CD4-positive, alpha-beta T cell (primary cell): ENCODE measurements around the gene PLOD1. TPM values are rescaled to one million over a fixed set of nuclear protein-coding genes. Genes with fewer than 3 reads are reported as not detected.

ENCODE experiments used
- ATAC-seq: fragments of 200-7000 bp; cut with Tn5 transposase; one replicate; pipeline ENCODE4 v1.10.0; 2022; ENCODE audit warnings: mild to moderate bottlenecking; ENCODE audit not compliant: poor library complexity
- CTCF ChIA-PET: fragments of 350-600 bp; sonication (Branson Sonifier 250); formaldehyde crosslinking; loops from one replicate; lab custom pipeline; 2021; ENCODE audit warnings: antibody characterized with exemption, inconsistent platforms; lab: Charles Lee
- POLR2A ChIA-PET: fragments of 350-600 bp; sonication (Branson Sonifier 250); formaldehyde crosslinking; loops from one replicate; lab custom pipeline; 2021; ENCODE audit warnings: antibody characterized with exemption, inconsistent platforms; lab: Charles Lee
- DNase-seq, 14 experiments: peaks; one replicate each; pipeline ENCODE4 v3.0.0-alpha.2; 2013 to 2020; ENCODE audit warnings: mixed read lengths in 2 of 14
- H3K27ac ChIP-seq, 2 donors: one replicate each; pipeline versions ENCODE4 v1.5.1 to v1.7.0; 2013; ENCODE audit warnings: low read length in 2 of 2, low read depth in 1 of 2, mild to moderate bottlenecking in 1 of 2
- H3K27me3 ChIP-seq, 2 experiments: 1 replicate in 1 of 2; 2 replicates in 1 of 2; pipeline versions ENCODE4 v1.6.1 to v1.7.0; 2013; ENCODE audit warnings: low read length in 2 of 2, control low read depth in 1 of 2, mild to moderate bottlenecking in 1 of 2, moderate library complexity in 1 of 2; ENCODE audit not compliant: insufficient read depth in 2 of 2, control insufficient read depth in 1 of 2
- H3K36me3 ChIP-seq: one replicate; pipeline ENCODE4 v1.6.1; 2013; ENCODE audit warnings: low read length, control low read depth; ENCODE audit not compliant: insufficient read depth
- H3K4me1 ChIP-seq: one replicate; pipeline ENCODE4 v1.6.1; 2013; ENCODE audit warnings: low read length, control low read depth; ENCODE audit not compliant: insufficient read depth
- H3K4me3 ChIP-seq: one replicate; pipeline ENCODE4 v1.5.1; 2013; ENCODE audit warnings: mild to moderate bottlenecking, low read length, moderate library complexity
- H3K9me3 ChIP-seq, 2 experiments: 1 replicate in 1 of 2; 2 replicates in 1 of 2; pipeline versions ENCODE4 v1.6.1 to v1.7.0; 2013; ENCODE audit warnings: low read length in 2 of 2, mild to moderate bottlenecking in 2 of 2, control low read depth in 1 of 2, moderate library complexity in 1 of 2; ENCODE audit not compliant: control insufficient read depth in 1 of 2, insufficient read depth in 1 of 2
- H3K27ac Mint-ChIP-seq: one replicate; pipeline ENCODE4 v1.8.0; 2020; ENCODE audit warnings: mixed read lengths
- H3K27me3 Mint-ChIP-seq: one replicate; pipeline ENCODE4 v1.8.0; 2021; ENCODE audit warnings: mixed read lengths
- H3K36me3 Mint-ChIP-seq: one replicate; pipeline ENCODE4 v1.8.0; 2021; ENCODE audit warnings: low read depth, mixed read lengths
- H3K4me1 Mint-ChIP-seq: one replicate; pipeline ENCODE4 v1.8.0; 2021; ENCODE audit warnings: low read depth, mixed read lengths
- H3K4me3 Mint-ChIP-seq: one replicate; pipeline ENCODE4 v1.8.0; 2020; ENCODE audit warnings: mild to moderate bottlenecking, mixed read lengths
- H3K9me3 Mint-ChIP-seq: one replicate; pipeline ENCODE4 v1.8.0; 2020; ENCODE audit warnings: mixed read lengths
- intact Hi-C, 2 experiments: fragments of 100-400 bp; cut with DNase I in 1 of 2; cut with micrococcal nuclease in 1 of 2; formaldehyde crosslinking; loops; one replicate each; pipeline versions ENCODE4 v1.15.1 to v1.9.0; 2023 to 2025; cut with DNase I, micrococcal nuclease
- total RNA-seq, 174 experiments: library from RNA in 2 of 174; stranded (reverse) in 2 of 174; gene quantifications; one replicate each; pipeline ENCODE4 v1.2.3 and lab custom pipeline; 2021 to 2026
- TF ChIP-seq, protein P1 (sequence below): fragments of 200-600 bp; IDR thresholded peaks from one replicate; pipeline ENCODE4 v1.8.0; 2022; ENCODE audit warnings: antibody characterized with exemption, mild to moderate bottlenecking

Gene PLOD1
- total RNA-seq, 2 experiments from 2014 or later = 1.6 to 1.8 TPM

DNA sequence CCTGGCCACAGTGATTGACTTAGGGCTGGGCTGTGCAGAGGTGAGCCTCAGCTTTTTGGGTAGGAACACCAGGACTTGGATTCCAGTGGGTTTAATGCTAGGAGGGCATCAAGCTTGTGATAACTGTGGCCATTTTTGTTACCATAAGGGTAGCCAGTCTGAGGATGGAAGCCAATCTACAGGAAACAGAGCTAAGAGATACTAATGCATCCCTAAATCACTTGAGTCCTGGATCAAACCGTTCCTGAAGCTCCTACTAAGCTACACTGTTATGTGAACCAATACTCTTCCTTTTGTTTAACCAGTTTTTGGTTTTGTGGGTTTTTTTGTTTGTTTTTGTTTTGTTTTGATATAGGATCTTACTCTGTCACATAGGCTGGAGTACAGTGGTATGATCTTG is 20.5 kb upstream of the PLOD1 start:
- no peaks in the 10 kb centered on the region for H3K9me3 ChIP-seq
- POLR2A ChIA-PET = no interaction called here
- TF ChIP-seq, protein P1, sequence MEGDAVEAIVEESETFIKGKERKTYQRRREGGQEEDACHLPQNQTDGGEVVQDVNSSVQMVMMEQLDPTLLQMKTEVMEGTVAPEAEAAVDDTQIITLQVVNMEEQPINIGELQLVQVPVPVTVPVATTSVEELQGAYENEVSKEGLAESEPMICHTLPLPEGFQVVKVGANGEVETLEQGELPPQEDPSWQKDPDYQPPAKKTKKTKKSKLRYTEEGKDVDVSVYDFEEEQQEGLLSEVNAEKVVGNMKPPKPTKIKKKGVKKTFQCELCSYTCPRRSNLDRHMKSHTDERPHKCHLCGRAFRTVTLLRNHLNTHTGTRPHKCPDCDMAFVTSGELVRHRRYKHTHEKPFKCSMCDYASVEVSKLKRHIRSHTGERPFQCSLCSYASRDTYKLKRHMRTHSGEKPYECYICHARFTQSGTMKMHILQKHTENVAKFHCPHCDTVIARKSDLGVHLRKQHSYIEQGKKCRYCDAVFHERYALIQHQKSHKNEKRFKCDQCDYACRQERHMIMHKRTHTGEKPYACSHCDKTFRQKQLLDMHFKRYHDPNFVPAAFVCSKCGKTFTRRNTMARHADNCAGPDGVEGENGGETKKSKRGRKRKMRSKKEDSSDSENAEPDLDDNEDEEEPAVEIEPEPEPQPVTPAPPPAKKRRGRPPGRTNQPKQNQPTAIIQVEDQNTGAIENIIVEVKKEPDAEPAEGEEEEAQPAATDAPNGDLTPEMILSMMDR = no peak
- ATAC-seq = no peak
- H3K9me3 Mint-ChIP-seq = no peaks in the 10 kb centered on the region
- peaks cover 7% of the 10 kb centered on the region for H3K36me3 ChIP-seq
- peaks cover 14% of the 10 kb centered on the region for H3K36me3 Mint-ChIP-seq
- no peak for DNase-seq
- H3K4me3 Mint-ChIP-seq = no peak overlapping the region
- no peak overlapping the region for H3K27ac Mint-ChIP-seq
- CTCF ChIA-PET = no interaction called here
- no peak overlapping the region for H3K27ac ChIP-seq
- intact Hi-C loops = loop anchor here in 1 of 2 experiments (5.0 kb wide), 1 partner anchor 68 kb away; the partner anchor contains the start of gene MFN2
- H3K27me3 Mint-ChIP-seq = no peaks in the 10 kb centered on the region
- peaks cover 5% of the 10 kb centered on the region for H3K4me1 ChIP-seq
- H3K27me3 ChIP-seq = no peaks in the 10 kb centered on the region
- H3K4me1 Mint-ChIP-seq = peaks cover 8% of the 10 kb centered on the region
- no peak overlapping the region for H3K4me3 ChIP-seq

DNA sequence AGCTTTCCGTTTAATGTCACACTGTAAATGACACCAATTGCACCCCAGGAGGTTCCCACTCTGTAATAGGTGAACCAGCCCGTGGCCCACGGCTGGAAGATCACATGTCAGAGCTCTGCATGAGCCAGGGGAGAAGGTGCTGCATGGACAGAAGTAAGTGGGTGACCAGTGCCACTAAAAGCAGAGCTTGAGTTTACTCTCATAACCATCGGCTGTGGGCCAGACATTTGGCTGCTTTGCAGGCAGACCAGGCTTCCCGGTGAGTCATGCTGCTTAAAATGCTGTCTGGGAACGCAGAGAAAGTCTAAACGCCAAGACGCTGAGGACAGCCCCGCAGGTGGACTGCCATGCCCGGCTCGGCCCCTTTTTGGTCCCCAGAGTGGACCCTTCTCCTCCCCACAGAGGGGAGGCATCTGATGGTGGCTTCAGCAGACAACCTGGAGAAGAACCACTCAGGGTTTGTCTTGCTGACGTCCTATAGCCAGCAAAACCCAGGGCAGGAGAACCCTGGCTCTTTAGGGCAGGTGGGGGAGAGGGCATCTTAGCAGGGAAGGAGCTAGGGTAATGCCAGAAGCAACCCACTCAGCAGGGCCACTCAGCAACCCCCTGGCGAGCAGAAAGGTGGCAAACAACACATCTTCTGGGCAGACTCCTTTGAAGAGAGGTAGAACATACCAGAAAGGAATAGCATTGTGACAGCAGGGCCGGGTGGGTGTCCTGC is 15.6 kb upstream of the PLOD1 start:
- H3K9me3 Mint-ChIP-seq = no peaks in the 10 kb centered on the region
- TF ChIP-seq, protein P1 = no peak
- no peak overlapping the region for H3K27ac ChIP-seq
- intact Hi-C loops = no loop called here
- H3K9me3 ChIP-seq = no peaks in the 10 kb centered on the region
- no peak for DNase-seq
- no peak overlapping the region for H3K27ac Mint-ChIP-seq
- H3K36me3 Mint-ChIP-seq = peaks cover 44% of the 10 kb centered on the region
- peaks cover 21% of the 10 kb centered on the region for H3K4me1 Mint-ChIP-seq
- H3K4me3 ChIP-seq = no peak overlapping the region
- no peak overlapping the region for H3K4me3 Mint-ChIP-seq
- ChIA-PET CTCF (no interaction called here), POLR2A (interaction anchor here (3.3 kb wide), 1 partner anchor 10 kb away, joined by 23 read pairs; no protein-coding TSS in a partner anchor)
- H3K27me3 Mint-ChIP-seq = no peaks in the 10 kb centered on the region
- ATAC-seq = no peak
- H3K4me1 ChIP-seq = peaks cover 30% of the 10 kb centered on the region
- peaks cover 41% of the 10 kb centered on the region for H3K36me3 ChIP-seq
- H3K27me3 ChIP-seq = no peaks in the 10 kb centered on the region

DNA sequence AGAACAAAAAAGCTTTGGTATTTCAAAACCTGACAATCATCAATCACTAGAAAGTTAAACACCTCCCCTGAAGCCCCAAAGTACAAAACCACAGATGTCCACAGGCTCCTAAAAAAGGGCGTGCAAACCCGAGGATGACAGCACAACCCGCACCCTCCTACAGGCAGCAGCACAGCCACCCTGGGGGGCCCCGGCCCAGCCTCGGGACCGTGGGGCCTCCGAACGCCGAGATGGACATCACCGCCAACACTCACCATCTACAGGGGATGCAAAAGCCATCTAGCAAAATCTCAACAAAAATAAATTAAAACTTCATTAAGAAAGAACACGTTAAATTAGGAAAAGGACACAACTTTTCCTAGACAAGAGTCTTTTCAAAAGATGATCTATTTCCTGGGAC is 14.9 kb upstream of the PLOD1 start:
- intact Hi-C loops = no loop called here
- CTCF ChIA-PET = no interaction called here
- POLR2A ChIA-PET = interaction anchor here (1.3 to 3.3 kb wide), 3 partner anchors 10 to 12 kb away, joined by 7 to 23 read pairs (median 15); no protein-coding TSS in a partner anchor

More for the DNA sequence above, 14.9 kb upstream of the PLOD1 start:
- H3K27me3 ChIP-seq = no peaks in the 10 kb centered on the region
- DNase-seq (no peak), ATAC-seq (no peak)
- H3K4me3 Mint-ChIP-seq = no peak overlapping the region
- H3K27me3 Mint-ChIP-seq = no peaks in the 10 kb centered on the region
- H3K27ac ChIP-seq = no peak overlapping the region
- no peak overlapping the region for H3K4me3 ChIP-seq
- H3K9me3 ChIP-seq = no peaks in the 10 kb centered on the region
- peaks cover 36% of the 10 kb centered on the region for H3K4me1 ChIP-seq
- peaks cover 41% of the 10 kb centered on the region for H3K36me3 ChIP-seq
- peaks cover 28% of the 10 kb centered on the region for H3K4me1 Mint-ChIP-seq
- no peak overlapping the region for H3K27ac Mint-ChIP-seq
- no peaks in the 10 kb centered on the region for H3K9me3 Mint-ChIP-seq
- TF ChIP-seq, protein P1 = no peak
- H3K36me3 Mint-ChIP-seq = peaks cover 50% of the 10 kb centered on the region
